Amniotic stem cell (primary cell): ENCODE measurements around the gene BCAR1.

ENCODE experiments used
- DNase-seq: peaks from one replicate; lab custom pipeline; 2025; lab: John Stamatoyannopoulos, UW

Gene BCAR1

DNA sequence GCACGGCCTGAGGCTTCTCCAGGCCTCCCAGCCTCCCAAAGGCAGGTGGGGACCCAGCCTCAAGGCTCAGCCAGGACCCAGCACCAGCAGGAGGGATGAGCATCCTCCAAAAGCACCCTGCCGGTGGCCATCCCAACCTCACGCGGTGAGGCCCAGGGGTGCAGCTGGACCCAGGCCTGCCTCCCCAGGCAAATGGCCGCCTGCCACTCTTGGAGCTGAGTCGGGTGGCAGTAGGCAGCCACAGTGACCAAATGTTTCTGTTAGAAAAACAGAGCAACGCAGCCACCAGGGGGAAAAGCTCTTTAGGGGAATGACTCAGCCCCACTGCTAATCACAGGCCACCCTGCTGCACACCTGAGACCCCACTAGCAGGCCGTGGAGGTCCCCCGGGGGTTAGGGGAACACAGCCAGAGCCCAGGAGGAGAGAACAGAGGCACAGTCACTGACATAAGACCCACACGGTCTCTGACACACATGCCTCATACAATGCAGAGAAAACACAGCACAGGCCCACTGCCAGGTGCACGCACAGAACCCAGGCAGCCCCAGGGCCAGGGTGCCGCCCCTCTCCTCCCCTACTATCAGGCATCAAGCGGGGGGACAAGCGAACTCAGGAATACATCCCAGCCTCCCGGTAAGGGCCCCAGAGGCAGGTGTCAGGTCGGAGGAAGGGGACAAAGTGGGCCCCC, 12.4 kb downstream of the BCAR1 start:
- no peak for DNase-seq

DNA sequence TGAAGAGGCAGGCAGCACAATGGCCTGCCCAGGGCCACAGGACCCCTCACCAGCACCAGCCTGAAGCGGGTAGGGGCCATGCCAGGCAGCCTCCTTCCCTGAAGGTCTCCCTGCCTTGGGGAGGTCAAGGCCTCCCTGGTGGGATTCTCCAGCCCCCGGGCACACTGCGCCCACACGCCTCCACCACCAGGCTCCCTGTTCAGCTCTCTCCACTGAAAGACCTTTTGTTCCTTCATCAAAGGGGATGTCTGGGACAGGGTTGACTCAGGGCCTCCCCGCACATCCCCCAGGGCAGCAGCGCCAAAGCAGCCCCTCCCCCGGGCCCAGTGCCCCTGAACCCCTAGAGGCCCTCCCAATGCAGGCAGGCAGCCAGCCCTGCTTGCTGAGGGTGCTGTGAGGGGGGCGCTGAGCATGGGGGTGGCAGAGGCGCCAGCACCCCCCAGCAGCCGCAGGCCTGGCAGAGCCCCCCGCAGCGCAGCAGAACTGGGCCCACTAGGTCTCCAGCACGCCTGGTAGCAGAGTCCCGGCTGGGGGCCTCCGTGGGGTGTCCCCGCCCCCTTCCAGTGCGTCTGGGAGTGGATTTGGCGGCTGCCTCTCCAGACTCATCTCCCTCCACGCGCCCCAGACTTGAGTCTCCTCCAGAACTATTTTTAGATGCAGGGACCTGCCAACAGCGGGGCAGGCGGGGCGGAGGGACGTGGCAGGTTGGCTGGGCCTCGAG, 13.1 kb downstream of the BCAR1 start:
- DNase-seq: peak; percentile 59

DNA sequence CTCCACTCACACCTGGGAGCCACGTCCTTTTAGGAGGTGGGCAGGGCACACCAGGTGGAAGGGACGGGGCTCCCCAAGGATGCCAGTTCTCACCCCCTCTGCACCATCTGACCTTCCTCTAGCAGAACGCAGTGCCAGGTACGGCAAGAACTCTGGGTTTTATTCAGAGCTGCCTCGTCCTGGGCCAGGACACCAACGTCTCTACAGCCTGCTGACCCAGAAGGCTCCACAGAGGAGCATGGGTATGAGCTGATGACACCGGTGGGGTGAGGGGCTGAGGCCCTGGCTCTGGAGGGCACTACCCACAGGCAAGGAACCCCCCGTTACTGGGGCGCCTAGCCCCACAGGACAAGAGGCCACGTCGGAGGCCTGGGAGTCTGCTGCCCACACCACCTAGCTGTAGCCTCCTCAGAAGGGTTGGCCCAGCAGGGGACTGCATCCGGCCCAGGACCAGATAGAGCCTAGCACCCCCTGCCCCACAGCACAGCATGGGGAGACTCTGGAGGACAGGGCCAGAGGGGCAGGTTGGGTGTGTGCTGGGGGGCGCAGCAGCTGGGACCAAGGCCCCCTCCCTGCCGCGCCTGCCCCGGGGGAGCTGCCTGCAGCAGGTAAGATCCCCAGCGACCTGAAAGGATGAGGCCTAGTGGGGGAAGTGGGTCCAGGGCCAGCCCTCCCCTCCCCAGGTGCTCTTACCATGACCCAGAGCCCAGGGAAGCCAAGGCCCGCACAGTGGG, 13.9 kb downstream of the BCAR1 start:
- DNase-seq: no peak

GRCh38 chr16:75236736-75237397, 14.6 kb downstream of the BCAR1 start:
- DNase-seq: no peak

DNA sequence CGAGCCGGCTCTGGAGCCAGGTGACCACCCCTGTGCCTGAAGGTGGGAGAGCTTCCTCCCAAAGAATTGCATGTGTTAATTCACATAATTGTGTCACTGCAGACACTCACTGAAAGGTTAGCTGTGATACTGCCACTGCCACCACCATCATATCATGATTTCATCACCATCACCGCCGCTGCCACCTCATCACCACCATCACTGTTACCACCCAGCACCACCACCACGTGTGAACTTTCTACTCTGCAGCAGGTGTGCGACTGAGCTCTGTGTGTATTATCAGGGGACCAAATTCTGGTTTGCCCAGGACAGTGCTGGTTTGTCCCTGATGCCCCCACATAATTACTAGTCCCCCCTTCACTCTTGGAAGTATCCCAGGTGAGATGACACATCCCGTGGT, 15.2 kb downstream of the BCAR1 start:
- no peak for DNase-seq

- DNase-seq: no peak
Measured at GRCh38 chr16:75235721-75236193, 15.7 kb downstream of the BCAR1 start.

- no peak for DNase-seq
Measured at GRCh38 chr16:75234856-75235696, 16.3 kb downstream of the BCAR1 start.

DNA sequence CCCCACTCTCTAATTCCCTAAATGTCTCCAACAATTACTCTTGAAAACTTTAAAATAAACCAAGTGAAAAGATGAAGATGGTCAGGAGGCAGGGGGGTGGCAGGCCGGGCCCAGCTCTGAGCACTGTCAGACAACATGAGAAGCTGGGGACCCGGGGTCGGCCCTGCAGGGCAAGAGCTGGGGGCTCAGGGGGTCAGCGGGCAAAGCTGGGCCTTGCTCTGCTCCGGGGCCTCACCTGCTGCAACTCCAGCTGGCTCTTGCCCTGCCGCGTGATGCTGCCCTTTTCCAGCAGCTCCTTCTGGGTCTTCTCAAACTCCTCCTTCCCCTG, 17.8 kb downstream of the BCAR1 start:
- DNase-seq: no peak

GRCh38 chr16:75231570-75231969, 19.9 kb downstream of the BCAR1 start:
- no peak for DNase-seq

GRCh38 chr16:75230471-75231110, 20.8 kb downstream of the BCAR1 start:
- DNase-seq: no peak

GRCh38 chr16:75229172-75230031, 22.0 kb downstream of the BCAR1 start:
- no peak for DNase-seq

- DNase-seq: no peak
Measured at GRCh38 chr16:75228143-75228976, 23.1 kb downstream of the BCAR1 start.

DNA sequence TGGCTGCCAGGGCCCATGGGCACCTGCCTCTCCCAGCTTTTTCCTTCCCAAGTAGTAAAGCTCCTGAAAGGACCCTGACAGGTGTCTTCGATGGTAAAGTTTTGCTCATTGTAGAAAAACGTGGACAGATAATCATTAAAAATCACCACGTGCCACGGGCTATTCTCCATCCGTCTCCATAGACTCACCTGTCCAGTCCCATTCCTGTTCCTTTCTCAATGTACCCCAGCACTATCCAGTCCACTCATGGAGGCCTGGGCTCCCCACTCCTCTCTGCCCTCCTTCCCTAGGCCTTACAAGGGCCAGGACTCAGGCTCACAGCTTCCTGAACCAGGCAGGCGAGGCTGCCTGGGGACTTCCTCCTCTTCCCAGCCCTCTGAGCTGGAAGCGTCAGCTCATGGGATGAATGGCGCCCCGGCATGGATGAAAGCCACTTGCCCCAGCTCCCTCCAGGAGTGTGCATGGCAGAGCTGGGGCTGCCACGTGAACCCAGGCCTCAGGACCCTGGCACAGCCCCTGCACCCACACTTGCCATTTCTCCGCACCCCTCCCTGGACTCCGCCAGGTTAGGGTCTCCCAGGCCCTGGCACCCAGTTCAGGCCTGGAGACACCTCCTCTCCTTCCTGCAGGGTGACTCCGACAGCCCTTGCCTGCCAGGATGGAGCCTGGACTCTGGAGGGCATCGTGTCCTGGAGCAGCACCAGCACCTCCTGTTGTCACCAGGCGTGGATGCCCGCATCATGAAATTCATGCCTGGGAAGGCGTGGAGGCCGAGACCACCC, 23.9 kb downstream of the BCAR1 start:
- no peak for DNase-seq

GRCh38 chr16:75226550-75227360, 24.7 kb downstream of the BCAR1 start:
- DNase-seq: no peak

- no peak for DNase-seq
Measured at GRCh38 chr16:75225678-75226515, 25.5 kb downstream of the BCAR1 start.

DNA sequence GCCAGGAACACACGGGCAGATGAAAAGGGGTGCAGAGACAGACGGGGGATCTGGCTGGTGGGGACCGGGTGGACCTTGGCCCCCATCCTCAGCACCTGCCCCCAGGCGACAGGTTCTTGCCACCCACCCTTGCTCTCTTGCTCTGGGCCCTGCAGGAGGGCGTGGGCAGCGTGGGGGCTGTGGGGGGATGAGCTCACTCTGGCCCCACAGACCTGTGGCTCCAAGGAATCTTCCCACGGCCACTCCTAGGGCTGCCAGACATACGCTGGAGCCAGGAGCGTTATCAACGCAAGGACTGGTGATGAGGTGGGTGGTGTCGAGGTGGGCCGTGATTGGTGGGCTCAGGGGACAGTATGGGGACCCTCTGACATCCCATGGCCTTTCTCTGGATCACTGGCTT, 26.3 kb downstream of the BCAR1 start:
- no peak for DNase-seq
